ENCODE measurements around the gene SLC39A8. TPM values are rescaled to one million over a fixed set of nuclear protein-coding genes. Genes with fewer than 3 reads are reported as not detected.

The SLC39A8 gene
- polyA plus RNA-seq, 3 donors: 1.8 to 7.8 (median 6.1) TPM

DNA sequence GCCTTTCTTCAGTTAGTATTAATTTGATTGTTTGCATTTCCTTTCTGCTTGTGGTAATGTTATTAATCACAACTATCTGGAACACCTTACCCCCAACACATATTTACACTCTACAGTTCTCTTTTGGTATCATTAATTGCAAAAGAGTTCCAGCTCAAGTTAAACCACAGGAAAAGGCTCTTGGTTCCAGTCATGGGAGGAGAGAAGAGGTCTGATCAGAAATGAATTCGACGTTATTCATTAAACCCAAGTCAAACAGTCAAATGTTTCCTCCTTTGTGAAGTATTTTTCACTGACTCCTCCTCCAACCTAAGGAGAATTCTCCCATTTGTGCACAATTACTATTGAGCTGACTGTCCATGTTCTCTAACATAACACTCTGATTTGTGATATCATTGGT is 91.4 kb downstream of the SLC39A8 start:
- peaks cover 0 to 1% (median under 1%) of the 10 kb centered on the region in 3 donors for H3K27me3 Mint-ChIP-seq (ENCODE audit: low read depth in 3 of 3)
- H3K4me3 Mint-ChIP-seq: no peak overlapping the region
- H3K9me3 ChIP-seq (replicated peaks in 1 of 2; ENCODE audit: control insufficient read depth in 1 of 2, insufficient read depth in 1 of 2, low read length in 2 of 2): no peaks in the 10 kb centered on the region
- no peak for DNase-seq
- TF ChIP-seq, protein P1, sequence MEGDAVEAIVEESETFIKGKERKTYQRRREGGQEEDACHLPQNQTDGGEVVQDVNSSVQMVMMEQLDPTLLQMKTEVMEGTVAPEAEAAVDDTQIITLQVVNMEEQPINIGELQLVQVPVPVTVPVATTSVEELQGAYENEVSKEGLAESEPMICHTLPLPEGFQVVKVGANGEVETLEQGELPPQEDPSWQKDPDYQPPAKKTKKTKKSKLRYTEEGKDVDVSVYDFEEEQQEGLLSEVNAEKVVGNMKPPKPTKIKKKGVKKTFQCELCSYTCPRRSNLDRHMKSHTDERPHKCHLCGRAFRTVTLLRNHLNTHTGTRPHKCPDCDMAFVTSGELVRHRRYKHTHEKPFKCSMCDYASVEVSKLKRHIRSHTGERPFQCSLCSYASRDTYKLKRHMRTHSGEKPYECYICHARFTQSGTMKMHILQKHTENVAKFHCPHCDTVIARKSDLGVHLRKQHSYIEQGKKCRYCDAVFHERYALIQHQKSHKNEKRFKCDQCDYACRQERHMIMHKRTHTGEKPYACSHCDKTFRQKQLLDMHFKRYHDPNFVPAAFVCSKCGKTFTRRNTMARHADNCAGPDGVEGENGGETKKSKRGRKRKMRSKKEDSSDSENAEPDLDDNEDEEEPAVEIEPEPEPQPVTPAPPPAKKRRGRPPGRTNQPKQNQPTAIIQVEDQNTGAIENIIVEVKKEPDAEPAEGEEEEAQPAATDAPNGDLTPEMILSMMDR (IDR thresholded peaks at IDR 0.05): no peak
- H3K27ac Mint-ChIP-seq: no peak overlapping the region
- H3K4me1 ChIP-seq (ENCODE audit: control insufficient read depth in 1 of 2, insufficient read depth in 2 of 2, low read length in 2 of 2): no peaks in the 10 kb centered on the region
- no peak overlapping the region for H3K9ac ChIP-seq (ENCODE audit: insufficient read depth, low read length, poor library complexity, severe bottlenecking)
- H3K4me2 ChIP-seq (replicated peaks; ENCODE audit: extremely low read depth, low read length, poor library complexity, severe bottlenecking): no peak overlapping the region
- no peak overlapping the region for H2AFZ ChIP-seq (ENCODE audit: insufficient read depth, low read depth, low read length, poor library complexity, severe bottlenecking)
- H3K27ac ChIP-seq (ENCODE audit: low read depth in 1 of 2, low read length in 2 of 2): no peak overlapping the region
- no peak overlapping the region for H3K4me3 ChIP-seq (replicated peaks in 1 of 3; ENCODE audit: low read depth in 2 of 3, low read length in 3 of 3)
- H3K4me1 Mint-ChIP-seq: no peaks in the 10 kb centered on the region
- H3K36me3 Mint-ChIP-seq: no peaks in the 10 kb centered on the region
- no CpG with 5 or more reads among the region's 2 CpGs for WGBS (ENCODE audit: insufficient coverage)
- intact Hi-C loops (cut with micrococcal nuclease): no loop called here
- H3K79me2 ChIP-seq (ENCODE audit: insufficient read depth, low read length): no peaks in the 10 kb centered on the region
- no peaks in the 10 kb centered on the region for H3K36me3 ChIP-seq (replicated peaks in 1 of 2; ENCODE audit: control insufficient read depth in 1 of 2, insufficient read depth in 2 of 2, low read length in 2 of 2)
- H3K9me3 Mint-ChIP-seq: peaks cover under 1 to 10% (median 4%) of the 10 kb centered on the region in 7 donors
- no peaks in the 10 kb centered on the region for H3K27me3 ChIP-seq (ENCODE audit: control insufficient read depth in 2 of 2, insufficient read depth in 2 of 2, low read length in 2 of 2)
- H4K20me1 ChIP-seq (ENCODE audit: insufficient read depth, low read length): no peaks in the 10 kb centered on the region

DNA sequence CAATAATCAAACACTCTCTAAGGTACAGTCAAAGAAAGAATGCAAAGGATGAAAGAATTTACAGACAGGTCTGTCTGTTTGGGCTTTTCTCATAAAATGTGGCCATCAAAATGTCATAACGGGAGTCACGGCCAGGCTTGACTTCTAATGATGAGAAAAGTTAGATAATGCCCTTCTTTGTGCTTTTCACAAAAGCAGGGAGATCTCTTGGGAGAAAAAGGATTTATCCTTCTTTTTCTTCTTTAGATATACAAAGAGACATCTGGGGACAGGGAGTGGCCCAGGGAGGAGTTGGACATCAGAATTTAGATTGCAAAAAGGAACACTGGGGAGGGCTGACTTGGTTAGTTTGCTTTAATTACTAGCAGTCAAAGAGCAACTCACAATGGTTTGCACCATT is 93.1 kb downstream of the SLC39A8 start:
- Mint-ChIP-seq H3K27me3 (ENCODE audit: low read depth in 3 of 3) (peaks cover 0 to 2% (median 1%) of the 10 kb centered on the region in 3 donors), H3K27ac (no peak overlapping the region), H3K4me1 (no peaks in the 10 kb centered on the region), H3K4me3 (no peak overlapping the region), H3K36me3 (no peaks in the 10 kb centered on the region), H3K9me3 (peaks cover 3 to 15% (median 5%) of the 10 kb centered on the region in 7 donors)
- Histone ChIP-seq H4K20me1 (ENCODE audit: insufficient read depth, low read length) (no peaks in the 10 kb centered on the region), H3K4me1 (ENCODE audit: control insufficient read depth in 1 of 2, insufficient read depth in 2 of 2, low read length in 2 of 2) (no peaks in the 10 kb centered on the region), H3K4me3 (replicated peaks in 1 of 3; ENCODE audit: low read depth in 2 of 3, low read length in 3 of 3) (no peak overlapping the region), H3K9me3 (replicated peaks in 1 of 2; ENCODE audit: control insufficient read depth in 1 of 2, insufficient read depth in 1 of 2, low read length in 2 of 2) (no peaks in the 10 kb centered on the region), H3K36me3 (replicated peaks in 1 of 2; ENCODE audit: control insufficient read depth in 1 of 2, insufficient read depth in 2 of 2, low read length in 2 of 2) (no peaks in the 10 kb centered on the region), H3K4me2 (replicated peaks; ENCODE audit: extremely low read depth, low read length, poor library complexity, severe bottlenecking) (no peak overlapping the region), H3K9ac (ENCODE audit: insufficient read depth, low read length, poor library complexity, severe bottlenecking) (no peak overlapping the region), H3K27ac (ENCODE audit: low read depth in 1 of 2, low read length in 2 of 2) (no peak overlapping the region), H3K27me3 (ENCODE audit: control insufficient read depth in 2 of 2, insufficient read depth in 2 of 2, low read length in 2 of 2) (no peaks in the 10 kb centered on the region), H3K79me2 (ENCODE audit: insufficient read depth, low read length) (no peaks in the 10 kb centered on the region), H2AFZ (ENCODE audit: insufficient read depth, low read depth, low read length, poor library complexity, severe bottlenecking) (no peak overlapping the region)
- DNase-seq: no peak
- TF ChIP-seq, protein P1 (IDR thresholded peaks at IDR 0.05): no peak
- WGBS (ENCODE audit: insufficient coverage): no CpG with 5 or more reads among the region's 2 CpGs
- intact Hi-C loops (cut with micrococcal nuclease): no loop called here

Measured in CD14-positive monocyte (primary cell).